GM19324 (cell line): ENCODE measurements around the gene IL15RA.

ENCODE experiments used
- ATAC-seq: cut with Tn5 transposase; IDR thresholded peaks from one replicate; pipeline ENCODE4 v1.9.1; 2021; ENCODE audit warnings: mild to moderate bottlenecking, moderate library complexity; ENCODE audit not compliant: unreplicated experiment, low FRiP score

The IL15RA gene

GRCh38 chr10:5977471-5978229 lies at the start of gene IL15RA:
TSS of gene IL15RA (minus strand) at chr10:5977543. CDS start at chr10:5977492, 51 bp downstream.
- peak; percentile 67 for ATAC-seq

- ATAC-seq: no peak
These were observed 48.4 kb upstream of the IL15RA start for GRCh38 chr10:6025683-6026255.

- no peak for ATAC-seq
These were observed 47.0 kb upstream of the IL15RA start for GRCh38 chr10:6024334-6024682.

- ATAC-seq: no peak
These were observed 46.5 kb upstream of the IL15RA start for GRCh38 chr10:6023661-6024333.

- no peak for ATAC-seq
These were observed 45.3 kb upstream of the IL15RA start for GRCh38 chr10:6022660-6023059.

GRCh38 chr10:6020826-6021225 lies 43.5 kb upstream of the IL15RA start:
- ATAC-seq: no peak

GRCh38 chr10:6019796-6020195 lies 42.5 kb upstream of the IL15RA start:
- ATAC-seq: no peak

- ATAC-seq: no peak
These were observed 41.9 kb upstream of the IL15RA start for GRCh38 chr10:6019010-6019782.

- ATAC-seq: no peak
These were observed 41.1 kb upstream of the IL15RA start for GRCh38 chr10:6018422-6018821.

GRCh38 chr10:6017781-6018354 lies 40.5 kb upstream of the IL15RA start:
- ATAC-seq: no peak

- no peak for ATAC-seq
These were observed 37.0 kb upstream of the IL15RA start for GRCh38 chr10:6014241-6014761.

- ATAC-seq: no peak
These were observed 36.3 kb upstream of the IL15RA start for GRCh38 chr10:6013413-6014192.

- no peak for ATAC-seq
These were observed 35.0 kb upstream of the IL15RA start for GRCh38 chr10:6012121-6012905.

- ATAC-seq: no peak
These were observed 34.2 kb upstream of the IL15RA start for GRCh38 chr10:6011558-6011957.

GRCh38 chr10:6010569-6010968 lies 33.2 kb upstream of the IL15RA start:
- no peak for ATAC-seq

GRCh38 chr10:6009961-6010360 lies 32.6 kb upstream of the IL15RA start:
- no peak for ATAC-seq

- ATAC-seq: no peak
These were observed 31.8 kb upstream of the IL15RA start for GRCh38 chr10:6009150-6009549.

- no peak for ATAC-seq
These were observed 31.3 kb upstream of the IL15RA start for GRCh38 chr10:6008497-6009142.
